DND-41 (cell line): Measurements from ENCODE around the gene CKAP2.
A peak's percentile ranks its signal among the peaks of the same experiment; 100 is the strongest.

Experiments used
- ATAC-seq: fragments of 200-7000 bp; cut with Tn5 transposase; 3 replicates; pipeline ENCODE4 v1.9.1; 2021; ENCODE audit warnings: low read depth; ENCODE audit not compliant: insufficient read depth
- DNase-seq: peaks from one replicate; pipeline ENCODE4 v3.0.0-alpha.2; 2020
- H2AFZ ChIP-seq: 2 replicates; pipeline ENCODE4 v1.6.0; 2012; ENCODE audit warnings: low read depth, low read length
- H3K27ac ChIP-seq: 2 replicates; pipeline ENCODE4 v1.5.1; 2012; ENCODE audit warnings: low read length, inconsistent platforms
- H3K27me3 ChIP-seq: fragments of 200-600 bp; sonication (generic); 2 replicates; pipeline ENCODE4 v1.6.0; 2012; ENCODE audit warnings: low read length, mild to moderate bottlenecking, inconsistent platforms; ENCODE audit not compliant: insufficient read depth, poor library complexity
- H3K36me3 ChIP-seq: 2 replicates; pipeline ENCODE4 v1.5.1; 2012; ENCODE audit warnings: low read length, inconsistent platforms; ENCODE audit not compliant: insufficient read depth
- H3K4me1 ChIP-seq: 2 replicates; pipeline ENCODE4 v1.5.1; 2012; ENCODE audit warnings: mild to moderate bottlenecking, low read length; ENCODE audit not compliant: insufficient read depth
- H3K4me2 ChIP-seq: 2 replicates; pipeline ENCODE4 v1.6.0; 2012; ENCODE audit warnings: mild to moderate bottlenecking, moderate library complexity, low read length, inconsistent platforms; ENCODE audit not compliant: insufficient read depth
- H3K4me3 ChIP-seq, 2 experiments: fragments of 200-600 bp in 1 of 2; shearing (Covaris generic) in 1 of 2; 2 replicates each; pipeline ENCODE4 v1.5.1; 2012 to 2016; ENCODE audit warnings: inconsistent platforms in 2 of 2, low read length in 2 of 2, mild to moderate bottlenecking in 2 of 2, low read depth in 1 of 2, moderate library complexity in 1 of 2
- H3K79me2 ChIP-seq: 2 replicates; pipeline ENCODE4 v1.6.0; 2012; ENCODE audit warnings: low read length, inconsistent platforms; ENCODE audit not compliant: insufficient read depth
- H3K9ac ChIP-seq: 2 replicates; pipeline ENCODE4 v1.6.0; 2012; ENCODE audit warnings: low read depth, mild to moderate bottlenecking, inconsistent platforms, low read length, moderate library complexity
- H3K9me3 ChIP-seq: 2 replicates; pipeline ENCODE4 v1.5.1; 2012; ENCODE audit warnings: low read length, moderate library complexity, mild to moderate bottlenecking, inconsistent platforms; ENCODE audit not compliant: insufficient read depth, severe bottlenecking
- H4K20me1 ChIP-seq: 2 replicates; pipeline ENCODE4 v1.6.0; 2012; ENCODE audit warnings: low read length; ENCODE audit not compliant: insufficient read depth
- EZH2 ChIP-seq: IDR thresholded peaks from 3 replicates; pipeline ENCODE4 v1.6.1; 2012; ENCODE audit warnings: borderline replicate concordance, low read depth, mild to moderate bottlenecking, moderate library complexity, low read length, inconsistent platforms; ENCODE audit not compliant: severe bottlenecking
- TF ChIP-seq, protein P1 (sequence below): IDR thresholded peaks from 2 replicates; pipeline ENCODE4 v1.5.1; 2012; ENCODE audit warnings: borderline replicate concordance, low read length, moderate library complexity, mild to moderate bottlenecking; ENCODE audit not compliant: poor library complexity, severe bottlenecking; ENCODE audit errors: extremely low read depth

Gene CKAP2

GRCh38 chr13:52451135-52451804, 4.0 kb upstream of the CKAP2 start:
- Histone ChIP-seq H3K27ac (no peak overlapping the region), H4K20me1 (peaks cover 23% of the 10 kb centered on the region), H3K36me3 (peaks cover 24% of the 10 kb centered on the region), H3K4me1 (peaks cover 51% of the 10 kb centered on the region), H3K9ac (peak overlapping the region; percentile 96; the same call in 1 of the 2 replicates), H2AFZ (peak overlapping the region; percentile 84; the same call in 1 of the 2 replicates), H3K4me3 (peak overlapping the region in 1 of 2 experiments; percentile 49; a peak in 2 of 4 replicates), H3K27me3 (no peaks in the 10 kb centered on the region), H3K79me2 (peaks cover 60% of the 10 kb centered on the region), H3K4me2 (peak overlapping the region; percentile 76), H3K9me3 (no peaks in the 10 kb centered on the region)
- no peak for DNase-seq
- ATAC-seq, result no peak
- no peak for TF ChIP-seq EZH2
- TF ChIP-seq, protein P1, sequence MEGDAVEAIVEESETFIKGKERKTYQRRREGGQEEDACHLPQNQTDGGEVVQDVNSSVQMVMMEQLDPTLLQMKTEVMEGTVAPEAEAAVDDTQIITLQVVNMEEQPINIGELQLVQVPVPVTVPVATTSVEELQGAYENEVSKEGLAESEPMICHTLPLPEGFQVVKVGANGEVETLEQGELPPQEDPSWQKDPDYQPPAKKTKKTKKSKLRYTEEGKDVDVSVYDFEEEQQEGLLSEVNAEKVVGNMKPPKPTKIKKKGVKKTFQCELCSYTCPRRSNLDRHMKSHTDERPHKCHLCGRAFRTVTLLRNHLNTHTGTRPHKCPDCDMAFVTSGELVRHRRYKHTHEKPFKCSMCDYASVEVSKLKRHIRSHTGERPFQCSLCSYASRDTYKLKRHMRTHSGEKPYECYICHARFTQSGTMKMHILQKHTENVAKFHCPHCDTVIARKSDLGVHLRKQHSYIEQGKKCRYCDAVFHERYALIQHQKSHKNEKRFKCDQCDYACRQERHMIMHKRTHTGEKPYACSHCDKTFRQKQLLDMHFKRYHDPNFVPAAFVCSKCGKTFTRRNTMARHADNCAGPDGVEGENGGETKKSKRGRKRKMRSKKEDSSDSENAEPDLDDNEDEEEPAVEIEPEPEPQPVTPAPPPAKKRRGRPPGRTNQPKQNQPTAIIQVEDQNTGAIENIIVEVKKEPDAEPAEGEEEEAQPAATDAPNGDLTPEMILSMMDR, result no peak

DNA sequence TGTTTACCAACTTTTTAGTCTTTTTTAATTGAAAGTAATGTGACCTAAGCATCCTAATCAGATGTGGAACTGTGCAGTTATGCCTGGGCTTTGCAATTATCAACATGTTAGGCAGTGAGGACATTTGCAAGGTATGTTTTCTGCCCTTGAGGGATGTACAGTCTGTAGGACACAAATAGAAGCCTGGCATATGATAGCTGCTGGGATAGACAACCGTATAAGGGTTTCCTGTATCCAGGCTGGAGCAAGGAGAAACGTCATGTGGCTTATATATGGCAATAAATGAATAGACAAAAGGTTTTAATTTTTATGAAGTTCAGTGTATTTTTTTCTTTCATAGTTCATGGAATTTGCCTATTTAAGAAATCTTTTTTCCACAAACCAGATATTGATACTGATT, 2.8 kb upstream of the CKAP2 start:
- H2AFZ ChIP-seq, result no peak overlapping the region
- H3K4me1 ChIP-seq, result peaks cover 60% of the 10 kb centered on the region
- no peak for ATAC-seq
- DNase-seq, result no peak
- H3K27me3 ChIP-seq, result no peaks in the 10 kb centered on the region
- no peak overlapping the region for H3K27ac ChIP-seq
- TF ChIP-seq, protein P1, result no peak
- TF ChIP-seq EZH2, result no peak
- no peak overlapping the region for H3K4me3 ChIP-seq
- no peak overlapping the region for H3K4me2 ChIP-seq
- H3K9me3 ChIP-seq, result no peaks in the 10 kb centered on the region
- peaks cover 60% of the 10 kb centered on the region for H3K79me2 ChIP-seq
- peaks cover 27% of the 10 kb centered on the region for H3K36me3 ChIP-seq
- peaks cover 30% of the 10 kb centered on the region for H4K20me1 ChIP-seq
- no peak overlapping the region for H3K9ac ChIP-seq

GRCh38 chr13:52454459-52454819, 839 bp upstream of the CKAP2 start:
- H3K4me3 ChIP-seq, result peak overlapping the region; percentile 77 to 90; a peak in 3 of 4 replicates
- peaks cover 57% of the 10 kb centered on the region for H3K4me1 ChIP-seq
- H3K9me3 ChIP-seq, result no peaks in the 10 kb centered on the region
- TF ChIP-seq, protein P1, result no peak
- DNase-seq, result peak; percentile 36
- ATAC-seq, result no peak
- peak overlapping the region; percentile 89 for H2AFZ ChIP-seq
- peaks cover 23% of the 10 kb centered on the region for H4K20me1 ChIP-seq
- no peaks in the 10 kb centered on the region for H3K27me3 ChIP-seq
- H3K9ac ChIP-seq, result peak overlapping the region; percentile 93
- H3K36me3 ChIP-seq, result peaks cover 27% of the 10 kb centered on the region
- peak overlapping the region; percentile 97 for H3K27ac ChIP-seq
- H3K4me2 ChIP-seq, result peak overlapping the region; percentile 87
- H3K79me2 ChIP-seq, result peaks cover 58% of the 10 kb centered on the region
